Hepatocyte (in vitro differentiated cells): ENCODE measurements around the gene RBCK1.

Experiments used
- CTCF ChIP-seq: fragments of 200-600 bp; sonication (generic); IDR thresholded peaks from 2 replicates; pipeline ENCODE4 v1.5.1; 2016; ENCODE audit warnings: antibody characterized with exemption, mild to moderate bottlenecking; ENCODE audit not compliant: poor library complexity
- EZH2 ChIP-seq: fragments of 200-600 bp; sonication (generic); IDR thresholded peaks from 2 replicates; pipeline ENCODE4 v1.6.1; 2016; ENCODE audit warnings: antibody characterized with exemption, mild to moderate bottlenecking, borderline replicate concordance
- EZH2phosphoT487 ChIP-seq: fragments of 200-600 bp; sonication (generic); IDR thresholded peaks from one replicate; pipeline ENCODE4 v1.6.1; 2018; ENCODE audit warnings: antibody characterized with exemption, mild to moderate bottlenecking, low read depth, moderate library complexity; ENCODE audit not compliant: unreplicated experiment, severe bottlenecking

GRCh38 chr20:387520-387919, 20.6 kb upstream of the RBCK1 start:
- TF ChIP-seq CTCF (no peak), EZH2phosphoT487 (no peak), EZH2 (no peak)
